ENCODE data around the gene TPPP3. TPM values are rescaled to one million over a fixed set of nuclear protein-coding genes. Genes with fewer than 3 reads are reported as not detected.
A peak's percentile ranks its signal among the peaks of the same experiment; 100 is the strongest.

Gene TPPP3
- total RNA-seq (2014; rRNA removed; shearing (Covaris generic)), result 0.71 TPM in 1 of 2 replicates, not detected in the other

- peak; percentile 82 for DNase-seq (ENCODE audit: low read depth)
These were observed at the start of gene TPPP3 for GRCh38 chr16:67393111-67393787. TSS of gene TPPP3 (minus strand) at chr16:67393498. CDS start at chr16:67391111, 2,387 bp downstream.

- DNase-seq (ENCODE audit: low read depth), result no peak
These were observed 49.4 kb upstream of the TPPP3 start for GRCh38 chr16:67442581-67443255.

DNA sequence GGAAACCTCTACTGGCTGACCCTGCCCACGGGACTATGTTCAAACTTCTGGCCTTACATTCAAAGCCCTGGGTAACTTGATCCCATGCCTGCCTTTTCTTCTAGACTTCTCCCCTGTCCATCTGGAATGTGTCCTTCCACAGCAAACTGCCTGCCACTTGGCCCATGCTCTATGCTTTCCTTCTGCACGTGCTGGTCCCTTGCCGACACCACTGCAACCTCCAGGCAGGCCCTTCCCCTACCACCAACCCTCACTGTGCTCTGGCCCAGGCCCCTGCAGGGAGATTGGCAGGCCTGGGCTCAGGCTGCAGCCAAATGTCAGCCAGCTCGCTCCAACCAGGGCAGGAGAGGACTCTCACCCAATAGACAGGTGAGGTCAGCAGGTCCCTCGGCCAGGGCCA is 48.6 kb upstream of the TPPP3 start:
- no peak for DNase-seq (ENCODE audit: low read depth)

DNA sequence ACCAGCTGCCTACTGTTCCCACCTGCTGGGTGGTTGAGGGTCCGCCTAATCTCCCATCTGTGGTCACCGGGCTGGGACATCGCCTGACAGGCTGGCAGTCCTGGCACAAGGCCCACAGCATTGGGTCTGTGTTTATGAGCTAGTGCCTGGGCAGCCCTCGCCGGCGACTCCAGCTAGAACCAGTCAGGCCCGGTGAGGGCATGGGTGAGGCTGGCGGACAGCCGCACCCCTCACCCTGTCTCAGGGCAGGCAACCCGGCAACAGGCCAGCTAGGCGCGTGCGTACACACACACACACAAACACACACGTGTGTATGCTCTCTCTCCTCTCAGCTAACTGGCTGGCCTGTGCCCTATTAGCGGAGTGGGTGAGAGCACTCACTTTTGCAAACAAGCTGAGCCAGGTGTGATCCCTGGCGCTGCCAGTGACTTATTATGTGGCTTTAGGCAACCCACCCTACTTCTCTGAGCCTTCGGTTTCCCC is 48.0 kb upstream of the TPPP3 start:
- no peak for DNase-seq (ENCODE audit: low read depth)

DNA sequence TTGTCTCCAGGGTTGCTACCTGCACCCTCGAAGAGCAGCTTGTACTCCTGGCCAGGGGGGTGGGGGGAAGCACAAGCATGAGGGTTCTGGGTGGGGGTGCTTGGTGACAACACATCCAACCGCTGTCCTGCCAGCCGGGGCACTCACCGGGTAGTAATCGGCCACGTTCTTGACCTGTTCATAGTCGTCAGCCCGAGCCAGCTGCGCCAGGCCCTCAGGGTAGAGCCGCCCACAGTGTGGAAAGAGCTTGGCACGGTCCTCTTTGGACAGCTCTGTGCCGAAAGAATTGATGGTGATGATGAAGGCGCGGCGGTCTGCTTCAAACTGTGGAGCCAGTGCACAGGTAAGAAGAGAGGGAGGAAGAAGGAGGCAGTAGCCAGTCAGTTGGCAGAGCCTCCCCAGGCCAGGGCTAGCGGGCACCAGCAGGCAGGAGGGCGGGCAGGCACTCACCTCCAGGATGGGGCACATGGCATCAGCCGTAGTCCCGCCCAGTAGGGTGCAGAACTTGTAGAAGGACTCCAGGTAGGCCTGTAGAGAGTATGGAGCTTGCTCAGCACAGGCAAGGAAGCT is 45.6 kb upstream of the TPPP3 start:
- no peak for DNase-seq (ENCODE audit: low read depth)

DNA sequence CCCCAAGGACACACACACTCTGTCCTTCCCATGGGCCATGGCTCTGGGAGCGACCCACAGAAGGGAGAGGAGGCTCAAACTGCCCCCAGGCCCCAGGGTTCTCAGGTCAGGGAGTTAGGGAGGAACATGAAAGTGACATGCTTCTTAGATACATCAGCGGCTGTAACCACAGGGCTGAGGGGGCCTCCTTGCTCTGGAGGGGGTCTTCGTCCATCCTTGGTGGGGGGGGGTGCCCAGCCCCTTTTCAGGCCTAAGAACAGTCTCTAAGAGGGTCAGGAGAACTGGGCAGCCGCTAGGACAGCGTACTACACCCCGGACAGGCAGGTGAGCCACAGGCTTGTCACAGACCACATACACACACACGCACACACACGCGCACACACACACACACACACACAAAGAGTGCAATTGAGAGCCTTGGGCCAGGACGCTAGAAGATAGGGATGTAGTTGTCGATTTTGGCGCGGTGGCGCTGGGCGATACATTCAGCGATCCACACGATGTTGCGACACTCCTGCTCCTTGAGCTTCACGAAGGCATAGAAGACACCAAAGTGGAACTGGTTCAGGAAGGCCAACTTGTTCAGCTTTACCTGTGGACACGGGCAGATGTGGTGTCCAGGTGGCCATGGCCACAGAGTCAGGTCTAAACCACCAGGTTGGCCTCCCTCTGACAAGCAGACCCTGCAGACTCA is 44.9 kb upstream of the TPPP3 start:
- no peak for DNase-seq (ENCODE audit: low read depth)

- no peak for DNase-seq (ENCODE audit: low read depth)
These were observed 44.2 kb upstream of the TPPP3 start for GRCh38 chr16:67437513-67437912.

DNA sequence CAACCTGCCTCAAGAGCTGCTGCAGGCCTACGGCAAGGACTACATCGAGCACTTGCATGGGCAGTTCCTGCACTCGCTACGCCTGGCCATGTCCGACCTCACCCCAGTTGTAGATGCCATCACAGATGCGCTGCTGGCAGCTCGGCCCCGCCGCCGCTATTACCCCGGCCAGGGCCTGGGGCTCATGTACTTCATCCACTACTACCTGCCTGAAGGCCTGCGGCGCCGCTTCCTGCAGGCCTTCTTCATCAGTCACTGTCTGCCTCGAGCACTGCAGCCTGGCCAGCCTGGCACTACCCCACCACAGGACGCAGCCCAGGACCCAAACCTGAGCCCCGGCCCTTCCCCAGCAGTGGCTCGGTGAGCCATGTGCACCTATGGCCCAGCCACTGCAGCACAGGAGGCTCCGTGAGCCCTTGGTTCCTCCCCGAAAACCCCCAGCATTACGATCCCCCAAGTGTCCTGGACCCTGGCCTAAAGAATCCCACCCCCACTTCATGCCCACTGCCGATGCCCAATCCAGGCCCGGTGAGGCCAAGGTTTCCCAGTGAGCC is 43.4 kb upstream of the TPPP3 start:
- no peak for DNase-seq (ENCODE audit: low read depth)

GRCh38 chr16:67435758-67436164 is 42.5 kb upstream of the TPPP3 start:
- no peak for DNase-seq (ENCODE audit: low read depth)

DNA sequence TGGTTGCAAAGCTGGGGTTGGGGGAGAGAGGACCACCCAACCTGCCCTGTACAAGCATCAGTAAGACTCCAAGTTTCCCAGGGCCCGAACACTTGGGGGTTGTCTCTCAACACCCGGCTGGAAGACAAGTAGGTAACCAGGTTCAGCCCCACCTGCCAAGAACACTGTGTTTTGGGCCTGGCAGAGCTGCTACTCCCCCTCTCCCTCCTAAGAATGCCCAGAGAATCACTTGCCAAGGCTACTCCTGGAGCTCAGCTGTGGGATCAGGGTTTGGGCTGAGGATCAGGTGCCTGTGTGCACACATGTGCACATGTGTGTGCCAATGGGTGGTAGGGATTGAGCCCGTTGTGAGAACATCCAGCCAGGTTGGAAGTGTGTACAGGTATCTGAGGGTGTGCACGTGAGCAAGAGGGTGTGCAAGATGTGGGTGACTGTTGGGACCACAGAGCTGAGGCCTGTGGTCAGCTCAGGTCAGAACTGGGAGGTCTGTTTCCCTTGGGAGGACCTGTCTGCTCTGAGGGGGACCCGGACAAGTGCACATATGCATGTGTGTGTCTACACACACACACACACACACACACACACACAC is 39.9 kb upstream of the TPPP3 start:
- no peak for DNase-seq (ENCODE audit: low read depth)

DNA sequence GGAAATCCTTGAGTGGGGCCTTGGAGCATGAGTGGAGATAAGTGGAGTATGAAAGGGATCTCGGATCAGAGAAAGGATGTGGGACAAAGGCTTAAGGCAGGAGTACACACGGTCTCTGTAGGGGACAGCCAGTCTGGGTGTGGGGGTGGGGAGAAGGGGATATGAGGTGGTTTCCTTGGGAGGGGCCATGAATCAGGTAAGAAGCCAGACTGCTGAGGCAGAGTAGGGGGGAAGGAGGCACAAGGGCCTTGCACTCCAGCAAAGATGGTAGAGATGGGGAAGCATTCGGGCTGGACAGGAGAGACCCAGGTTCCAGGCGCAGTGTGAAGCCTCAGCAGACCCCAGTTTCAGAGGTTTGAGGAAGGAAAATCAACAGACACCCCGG is 39.2 kb upstream of the TPPP3 start:
- no peak for DNase-seq (ENCODE audit: low read depth)

GRCh38 chr16:67431775-67432505 is 38.6 kb upstream of the TPPP3 start:
- no peak for DNase-seq (ENCODE audit: low read depth)

GRCh38 chr16:67430977-67431774 is 37.9 kb upstream of the TPPP3 start, which contains the start of gene HSD11B2:
TSS of gene HSD11B2 (plus strand) at chr16:67431121. CDS start at chr16:67431249, 128 bp downstream.
- peak; percentile 72 for DNase-seq (ENCODE audit: low read depth)

GRCh38 chr16:67430504-67430976 is 37.2 kb upstream of the TPPP3 start:
- peak; percentile 21 for DNase-seq (ENCODE audit: low read depth)

- no peak for DNase-seq (ENCODE audit: low read depth)
These were observed 36.7 kb upstream of the TPPP3 start for GRCh38 chr16:67429799-67430503.

- DNase-seq (ENCODE audit: low read depth), result no peak
These were observed 35.9 kb upstream of the TPPP3 start for GRCh38 chr16:67429053-67429798.

DNA sequence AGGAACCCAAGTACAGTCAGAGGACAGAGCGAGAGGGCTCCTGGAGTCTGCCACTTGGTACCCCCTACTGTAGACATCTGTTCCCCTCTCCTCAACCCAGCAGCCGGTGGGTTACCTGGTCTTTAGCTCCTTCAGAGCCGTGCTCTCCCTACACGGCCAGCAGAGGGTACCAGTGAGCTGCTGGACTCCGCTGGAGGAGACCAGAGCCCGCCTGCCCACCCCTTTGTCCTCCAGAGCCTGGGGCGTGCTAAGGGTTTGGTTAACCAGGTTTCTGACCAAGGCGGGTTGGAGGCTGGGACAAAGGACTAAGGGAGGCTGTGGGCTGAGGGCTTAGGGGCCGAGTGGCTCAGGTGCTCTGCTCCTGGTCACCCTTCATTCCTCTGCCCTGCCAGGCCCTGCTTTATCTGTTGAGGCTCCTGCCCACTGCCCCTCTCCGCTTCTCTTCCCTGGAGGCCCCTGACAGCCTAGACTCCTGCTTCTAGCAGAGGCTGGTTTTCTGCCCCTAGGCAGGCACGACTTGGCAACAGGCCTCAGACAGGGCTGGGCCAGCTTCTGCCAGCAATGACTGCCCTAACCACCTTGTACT is 34.9 kb upstream of the TPPP3 start:
- DNase-seq (ENCODE audit: low read depth), result peak; percentile 69

DNA sequence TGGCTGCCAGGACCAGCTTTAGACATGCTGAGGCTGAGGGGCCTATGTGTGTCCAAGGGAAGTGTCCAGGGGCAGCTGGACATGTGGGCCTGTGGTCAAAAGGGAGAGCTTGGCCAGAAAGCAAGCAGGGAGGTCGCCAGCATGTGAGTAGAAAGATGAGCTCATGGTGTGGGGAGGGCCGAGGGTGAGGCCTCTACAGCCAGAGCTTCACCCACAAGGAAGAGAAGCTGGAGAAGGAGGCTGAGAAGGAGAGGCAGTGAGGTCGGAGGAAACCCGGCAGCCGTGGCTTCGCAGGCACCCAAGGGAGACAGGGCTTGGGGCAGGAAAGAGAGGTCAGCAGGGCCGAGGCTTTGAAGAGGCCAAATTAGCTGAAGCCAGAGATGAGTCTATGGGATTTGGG is 33.7 kb upstream of the TPPP3 start:
- DNase-seq (ENCODE audit: low read depth), result no peak
